Liver (tissue), 9 donors: ENCODE results near the gene SALL1. TPM values are rescaled to one million over a fixed set of nuclear protein-coding genes. Genes with fewer than 3 reads are reported as not detected.

Source experiments
- DNase-seq: peaks from one replicate; pipeline ENCODE4 v3.0.0-alpha.2; 2017; ENCODE audit warnings: low spot score
- H3K27ac ChIP-seq, 2 donors: one replicate each; pipeline ENCODE4 v1.7.0; 2013; ENCODE audit warnings: inconsistent platforms in 2 of 2, low read length in 2 of 2, control low read depth in 1 of 2, low read depth in 1 of 2, mild to moderate bottlenecking in 1 of 2
- H3K27me3 ChIP-seq, 4 donors: one replicate each; pipeline versions ENCODE4 v1.6.1 to v1.7.0; 2013; ENCODE audit warnings: low read length in 3 of 4, inconsistent platforms in 1 of 4, mild to moderate bottlenecking in 1 of 4, moderate library complexity in 1 of 4; ENCODE audit not compliant: control insufficient read depth in 4 of 4, insufficient read depth in 4 of 4
- H3K36me3 ChIP-seq, 4 donors: one replicate each; pipeline versions ENCODE4 v1.6.1 to v1.7.0; 2013; ENCODE audit warnings: low read length in 3 of 4, mild to moderate bottlenecking in 3 of 4, low read depth in 1 of 4, moderate library complexity in 1 of 4; ENCODE audit not compliant: control insufficient read depth in 4 of 4, insufficient read depth in 3 of 4
- H3K4me1 ChIP-seq, 4 donors: one replicate each; pipeline versions ENCODE4 v1.6.1 to v1.7.0; 2013; ENCODE audit warnings: low read length in 3 of 4, mild to moderate bottlenecking in 3 of 4, moderate library complexity in 1 of 4; ENCODE audit not compliant: control insufficient read depth in 4 of 4, insufficient read depth in 4 of 4
- H3K4me3 ChIP-seq, 3 donors: one replicate each; pipeline versions ENCODE4 v1.6.1 to v1.7.0; 2013; ENCODE audit warnings: low read length in 3 of 3, control low read depth in 1 of 3, low read depth in 1 of 3, mild to moderate bottlenecking in 1 of 3
- H3K9ac ChIP-seq, 2 donors: one replicate each; pipeline ENCODE4 v1.7.0; 2013; ENCODE audit warnings: low read length in 2 of 2, mild to moderate bottlenecking in 2 of 2, moderate library complexity in 2 of 2, control low read depth in 1 of 2, low read depth in 1 of 2
- H3K9me3 ChIP-seq, 4 donors: one replicate each; pipeline versions ENCODE4 v1.6.1 to v1.7.0; 2013; ENCODE audit warnings: low read length in 3 of 4; ENCODE audit not compliant: control insufficient read depth in 4 of 4
- GABPA ChIP-seq, 2 donors: IDR thresholded peaks in 1 of 2; conservative IDR thresholded peaks in 1 of 2; 2 replicates each; pipeline ENCODE4 v1.6.1; 2016; ENCODE audit warnings: antibody characterized with exemption in 2 of 2, mild to moderate bottlenecking in 1 of 2, moderate library complexity in 1 of 2
- HNF4A ChIP-seq, 2 donors: conservative IDR thresholded peaks; 2 replicates each; pipeline ENCODE4 v1.6.1; 2016; ENCODE audit warnings: antibody characterized with exemption in 2 of 2, mild to moderate bottlenecking in 2 of 2
- HNF4G ChIP-seq: IDR thresholded peaks from 2 replicates; pipeline ENCODE4 v1.6.1; 2016; ENCODE audit warnings: antibody characterized with exemption
- JUND ChIP-seq, 2 donors: IDR thresholded peaks; 2 replicates each; pipeline ENCODE4 v1.6.1; 2016; ENCODE audit warnings: antibody characterized with exemption in 2 of 2
- NR2F2 ChIP-seq: IDR thresholded peaks from 2 replicates; pipeline ENCODE4 v1.6.1; 2016; ENCODE audit warnings: antibody characterized with exemption
- RAD21 ChIP-seq, 2 donors: IDR thresholded peaks; 2 replicates each; pipeline ENCODE4 v1.6.1; 2016; ENCODE audit warnings: antibody characterized with exemption in 2 of 2, mild to moderate bottlenecking in 2 of 2
- RXRA ChIP-seq, 2 donors: IDR thresholded peaks; 2 replicates each; pipeline ENCODE4 v1.6.1; 2017 to 2018; ENCODE audit warnings: antibody characterized with exemption in 2 of 2, mild to moderate bottlenecking in 1 of 2
- SP1 ChIP-seq: IDR thresholded peaks from 2 replicates; pipeline ENCODE4 v1.6.1; 2018; ENCODE audit warnings: antibody characterized with exemption, mild to moderate bottlenecking
- TAF1 ChIP-seq: conservative IDR thresholded peaks from 2 replicates; pipeline ENCODE4 v1.6.1; 2016; ENCODE audit warnings: antibody characterized with exemption, mild to moderate bottlenecking
- YY1 ChIP-seq: IDR thresholded peaks from 2 replicates; pipeline ENCODE4 v1.6.1; 2016; ENCODE audit warnings: antibody characterized with exemption, mild to moderate bottlenecking
- WGBS: extraction: QIAGEN DNeasy Blood & Tissue Kit; methylation state at CpG from one replicate; pipeline ENCODE4 v1.1.7; 2013; 5-methylcytosine and 5-hydroxymethylcytosine counted together
- polyA plus RNA-seq, 2 donors: library from polyadenylated mRNA; stranded (reverse) in 1 of 2; unstranded in 1 of 2; fragments of 200-250 nt in 1 of 2; fragments of >200 nt in 1 of 2; fragmentation: Nextera tagmentation in 1 of 2; extraction: Ambion mirVana in 1 of 2; gene quantifications; one replicate each; pipeline versions ENCODE4 v1.2.1 to v1.2.3, GENCODE V29; 2013 to 2015
- total RNA-seq, 2 donors: library from RNA; depleted of rRNA; stranded (reverse); fragments of >200 nt; gene quantifications; one replicate each; pipeline ENCODE4 v1.2.3, GENCODE V29; 2014
- TF ChIP-seq, protein P1 (sequence below): IDR thresholded peaks from 2 replicates; pipeline ENCODE4 v1.6.1; 2016; ENCODE audit warnings: antibody characterized with exemption
- TF ChIP-seq, protein P2 (sequence below): IDR thresholded peaks from 2 replicates; pipeline ENCODE4 v1.6.1; 2016; ENCODE audit warnings: antibody characterized with exemption
- TF ChIP-seq, protein P3 (sequence below): IDR thresholded peaks from 2 replicates; pipeline ENCODE4 v1.6.1; 2016; ENCODE audit warnings: antibody characterized with exemption, mild to moderate bottlenecking
- TF ChIP-seq, protein P4 (sequence below): IDR thresholded peaks from 2 replicates; pipeline ENCODE4 v1.6.1; 2016; ENCODE audit warnings: antibody characterized with exemption
- donor health status: healthy.
- donor health status: healthy.
- donor health status: healthy.
- donor health status: healthy.
- donor health status: healthy.

The SALL1 gene
- total and polyA plus RNA-seq, 4 donors: 1.8 to 13.4 (median 11.7) TPM

DNA sequence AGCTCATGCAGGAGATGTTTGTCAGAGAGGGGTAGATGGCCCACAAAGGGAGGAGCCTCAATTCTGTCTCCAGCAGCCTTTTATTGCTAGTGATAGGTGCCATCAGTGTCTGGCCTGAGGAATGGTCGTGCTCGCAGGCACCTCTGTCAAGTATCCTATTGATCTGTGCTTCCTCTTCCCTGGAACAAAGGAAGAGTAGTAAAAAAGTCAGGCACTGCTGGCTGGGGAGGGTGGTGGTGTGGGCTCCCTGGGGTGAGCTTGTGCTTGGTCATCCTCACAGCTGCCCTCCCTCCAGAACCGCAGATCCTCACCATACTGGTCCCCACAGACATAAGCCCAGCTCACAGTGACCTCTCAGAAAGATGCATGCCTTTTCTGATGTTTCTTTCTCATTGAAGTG is 15.0 kb upstream of the SALL1 start:
- Histone ChIP-seq H3K36me3 (no peaks in the 10 kb centered on the region), H3K27ac (no peak overlapping the region), H3K9me3 (no peaks in the 10 kb centered on the region), H3K9ac (no peak overlapping the region), H3K4me1 (no peaks in the 10 kb centered on the region), H3K27me3 (no peaks in the 10 kb centered on the region), H3K4me3 (no peak overlapping the region)
- TF ChIP-seq, protein P1, sequence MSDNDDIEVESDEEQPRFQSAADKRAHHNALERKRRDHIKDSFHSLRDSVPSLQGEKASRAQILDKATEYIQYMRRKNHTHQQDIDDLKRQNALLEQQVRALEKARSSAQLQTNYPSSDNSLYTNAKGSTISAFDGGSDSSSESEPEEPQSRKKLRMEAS: no peak
- TF ChIP-seq GABPA (IDR thresholded peaks at IDR 0.05 in 1 of 2, conservative IDR thresholded peaks at IDR 0.05 in 1 of 2): no peak
- TF ChIP-seq, protein P2, sequence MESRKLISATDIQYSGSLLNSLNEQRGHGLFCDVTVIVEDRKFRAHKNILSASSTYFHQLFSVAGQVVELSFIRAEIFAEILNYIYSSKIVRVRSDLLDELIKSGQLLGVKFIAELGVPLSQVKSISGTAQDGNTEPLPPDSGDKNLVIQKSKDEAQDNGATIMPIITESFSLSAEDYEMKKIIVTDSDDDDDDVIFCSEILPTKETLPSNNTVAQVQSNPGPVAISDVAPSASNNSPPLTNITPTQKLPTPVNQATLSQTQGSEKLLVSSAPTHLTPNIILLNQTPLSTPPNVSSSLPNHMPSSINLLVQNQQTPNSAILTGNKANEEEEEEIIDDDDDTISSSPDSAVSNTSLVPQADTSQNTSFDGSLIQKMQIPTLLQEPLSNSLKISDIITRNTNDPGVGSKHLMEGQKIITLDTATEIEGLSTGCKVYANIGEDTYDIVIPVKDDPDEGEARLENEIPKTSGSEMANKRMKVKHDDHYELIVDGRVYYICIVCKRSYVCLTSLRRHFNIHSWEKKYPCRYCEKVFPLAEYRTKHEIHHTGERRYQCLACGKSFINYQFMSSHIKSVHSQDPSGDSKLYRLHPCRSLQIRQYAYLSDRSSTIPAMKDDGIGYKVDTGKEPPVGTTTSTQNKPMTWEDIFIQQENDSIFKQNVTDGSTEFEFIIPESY: no peak
- TF ChIP-seq HNF4A (conservative IDR thresholded peaks at IDR 0.05): no peak
- TF ChIP-seq RAD21 (IDR thresholded peaks at IDR 0.05): no peak
- no peak for TF ChIP-seq NR2F2
- WGBS: 68% methylated on average over 3 of the region's 3 CpGs
- no peak for DNase-seq

DNA sequence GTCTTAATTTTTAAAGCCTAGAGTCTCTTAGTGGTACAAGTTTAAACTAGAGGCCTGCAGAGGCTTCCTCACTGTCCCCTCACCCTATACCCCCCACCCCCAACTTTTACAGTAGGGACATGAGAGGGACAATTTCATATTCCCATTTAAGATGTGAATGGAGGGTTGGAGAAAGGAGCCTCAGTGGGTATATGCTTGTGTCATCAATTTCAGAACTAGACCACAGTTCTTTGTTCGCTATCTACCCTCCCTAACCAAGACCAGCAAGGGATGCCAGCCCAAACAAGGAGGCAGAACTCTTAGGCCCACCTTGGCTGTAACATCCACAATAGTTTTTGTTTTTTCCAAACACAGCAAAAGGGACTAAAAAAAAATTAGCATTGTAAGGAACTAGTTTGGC is 14.0 kb upstream of the SALL1 start:
- no peaks in the 10 kb centered on the region for H3K4me1 ChIP-seq
- H3K9ac ChIP-seq: no peak overlapping the region
- no peak overlapping the region for H3K4me3 ChIP-seq
- no peaks in the 10 kb centered on the region for H3K9me3 ChIP-seq
- WGBS: 90% methylated on average over 1 of the region's 1 CpG
- H3K36me3 ChIP-seq: no peaks in the 10 kb centered on the region
- no peak for DNase-seq
- no peak overlapping the region for H3K27ac ChIP-seq
- H3K27me3 ChIP-seq: no peaks in the 10 kb centered on the region
- TF ChIP-seq, protein P1: no peak
- TF ChIP-seq RXRA (IDR thresholded peaks at IDR 0.05) (no peak), SP1 (no peak), YY1 (no peak)

DNA sequence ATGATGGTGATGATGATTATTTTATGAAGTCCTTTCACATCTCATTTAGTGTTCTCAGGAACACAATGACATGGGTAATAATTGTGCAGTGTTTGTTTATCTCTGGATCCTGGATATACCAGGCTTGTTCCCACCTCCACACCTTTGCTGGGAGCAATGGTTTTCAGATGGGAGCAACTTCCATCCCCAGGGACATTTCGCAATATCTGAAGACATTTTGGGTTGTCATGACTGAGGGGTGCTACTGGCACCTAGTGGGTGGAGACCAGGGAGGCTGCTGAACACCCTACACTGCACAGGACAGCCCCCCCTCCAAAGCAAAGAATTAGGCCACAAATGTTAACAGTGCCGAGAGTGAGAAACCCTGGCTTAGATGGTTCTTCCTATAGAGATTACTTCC is 13.5 kb upstream of the SALL1 start:
- TF ChIP-seq HNF4G (no peak), RAD21 (IDR thresholded peaks at IDR 0.05) (no peak), JUND (IDR thresholded peaks at IDR 0.05) (no peak), TAF1 (no peak), YY1 (no peak), SP1 (no peak)
- TF ChIP-seq, protein P3, sequence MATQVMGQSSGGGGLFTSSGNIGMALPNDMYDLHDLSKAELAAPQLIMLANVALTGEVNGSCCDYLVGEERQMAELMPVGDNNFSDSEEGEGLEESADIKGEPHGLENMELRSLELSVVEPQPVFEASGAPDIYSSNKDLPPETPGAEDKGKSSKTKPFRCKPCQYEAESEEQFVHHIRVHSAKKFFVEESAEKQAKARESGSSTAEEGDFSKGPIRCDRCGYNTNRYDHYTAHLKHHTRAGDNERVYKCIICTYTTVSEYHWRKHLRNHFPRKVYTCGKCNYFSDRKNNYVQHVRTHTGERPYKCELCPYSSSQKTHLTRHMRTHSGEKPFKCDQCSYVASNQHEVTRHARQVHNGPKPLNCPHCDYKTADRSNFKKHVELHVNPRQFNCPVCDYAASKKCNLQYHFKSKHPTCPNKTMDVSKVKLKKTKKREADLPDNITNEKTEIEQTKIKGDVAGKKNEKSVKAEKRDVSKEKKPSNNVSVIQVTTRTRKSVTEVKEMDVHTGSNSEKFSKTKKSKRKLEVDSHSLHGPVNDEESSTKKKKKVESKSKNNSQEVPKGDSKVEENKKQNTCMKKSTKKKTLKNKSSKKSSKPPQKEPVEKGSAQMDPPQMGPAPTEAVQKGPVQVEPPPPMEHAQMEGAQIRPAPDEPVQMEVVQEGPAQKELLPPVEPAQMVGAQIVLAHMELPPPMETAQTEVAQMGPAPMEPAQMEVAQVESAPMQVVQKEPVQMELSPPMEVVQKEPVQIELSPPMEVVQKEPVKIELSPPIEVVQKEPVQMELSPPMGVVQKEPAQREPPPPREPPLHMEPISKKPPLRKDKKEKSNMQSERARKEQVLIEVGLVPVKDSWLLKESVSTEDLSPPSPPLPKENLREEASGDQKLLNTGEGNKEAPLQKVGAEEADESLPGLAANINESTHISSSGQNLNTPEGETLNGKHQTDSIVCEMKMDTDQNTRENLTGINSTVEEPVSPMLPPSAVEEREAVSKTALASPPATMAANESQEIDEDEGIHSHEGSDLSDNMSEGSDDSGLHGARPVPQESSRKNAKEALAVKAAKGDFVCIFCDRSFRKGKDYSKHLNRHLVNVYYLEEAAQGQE: no peak
- TF ChIP-seq, protein P2: no peak
- TF ChIP-seq, protein P1: no peak
- TF ChIP-seq, protein P4, sequence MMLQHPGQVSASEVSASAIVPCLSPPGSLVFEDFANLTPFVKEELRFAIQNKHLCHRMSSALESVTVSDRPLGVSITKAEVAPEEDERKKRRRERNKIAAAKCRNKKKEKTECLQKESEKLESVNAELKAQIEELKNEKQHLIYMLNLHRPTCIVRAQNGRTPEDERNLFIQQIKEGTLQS: no peak
- no peak for DNase-seq
- H3K4me1 ChIP-seq: no peaks in the 10 kb centered on the region
- H3K27ac ChIP-seq: no peak overlapping the region
- H3K9me3 ChIP-seq: no peaks in the 10 kb centered on the region
- H3K36me3 ChIP-seq: no peaks in the 10 kb centered on the region
- H3K9ac ChIP-seq: no peak overlapping the region
- H3K27me3 ChIP-seq: no peaks in the 10 kb centered on the region
- 95% methylated on average over 2 of the region's 2 CpGs for WGBS
- no peak overlapping the region for H3K4me3 ChIP-seq
